HG02943 (cell line): ENCODE results near the gene NCK2.

Experiments used
- ATAC-seq: cut with Tn5 transposase; IDR thresholded peaks from one replicate; pipeline ENCODE4 v1.9.1; 2021; ENCODE audit warnings: mild to moderate bottlenecking, low read depth, moderate library complexity; ENCODE audit not compliant: unreplicated experiment

The NCK2 gene

DNA sequence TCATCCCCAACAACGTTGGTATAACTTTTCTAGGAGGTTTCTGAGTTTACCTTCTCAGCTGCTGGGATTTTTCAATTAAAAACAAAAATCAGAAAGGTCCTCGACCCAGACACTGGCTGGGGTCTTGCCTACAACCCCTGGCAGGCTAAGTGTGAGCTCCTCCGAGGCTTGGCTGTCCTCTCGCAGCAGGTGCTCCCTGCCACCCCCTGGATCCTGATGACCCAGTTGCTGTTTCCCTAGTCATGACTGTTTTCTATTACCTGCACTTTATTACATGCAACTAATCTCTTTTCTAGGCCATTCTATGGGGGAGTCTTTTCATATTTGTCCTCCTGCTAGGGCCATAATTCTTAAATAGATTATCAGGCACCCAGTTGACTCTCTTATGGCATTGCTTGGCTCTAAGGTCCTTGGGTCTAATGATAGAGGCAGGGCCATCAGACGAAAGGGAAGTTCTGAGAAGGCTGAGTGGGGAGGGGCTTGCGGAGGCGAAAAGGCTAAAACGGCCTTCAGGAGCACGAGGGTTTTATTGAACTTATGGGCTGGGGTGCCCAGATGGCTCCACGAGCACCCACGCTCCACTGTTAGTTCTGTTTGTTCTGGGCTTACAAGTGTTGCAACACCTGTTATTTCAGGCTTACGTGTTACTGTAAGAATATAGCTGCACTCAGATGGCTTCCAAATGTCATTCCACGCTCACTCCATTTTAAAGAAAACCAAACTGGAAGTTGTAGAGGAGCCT lies 166.0 kb downstream of the NCK2 start:
- ATAC-seq = no peak

DNA sequence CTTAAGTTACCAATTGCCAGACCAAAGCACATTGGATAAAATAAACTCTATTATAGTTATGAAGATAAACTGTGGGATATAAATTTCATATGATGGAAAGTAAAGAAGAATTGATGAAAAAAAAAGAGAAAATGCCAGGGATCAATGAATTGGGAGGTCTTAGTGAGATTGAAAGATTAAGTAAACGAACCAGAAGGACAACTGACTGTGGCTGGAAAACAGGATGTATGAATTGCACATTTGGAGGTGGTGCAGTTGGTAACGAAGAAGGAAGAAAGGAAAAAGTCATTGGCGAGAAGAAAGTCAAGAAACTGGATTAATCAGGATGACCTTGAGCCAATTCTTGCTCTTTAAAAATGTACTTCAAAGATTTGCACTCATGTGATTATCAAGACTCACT lies 166.7 kb downstream of the NCK2 start:
- ATAC-seq = no peak

DNA sequence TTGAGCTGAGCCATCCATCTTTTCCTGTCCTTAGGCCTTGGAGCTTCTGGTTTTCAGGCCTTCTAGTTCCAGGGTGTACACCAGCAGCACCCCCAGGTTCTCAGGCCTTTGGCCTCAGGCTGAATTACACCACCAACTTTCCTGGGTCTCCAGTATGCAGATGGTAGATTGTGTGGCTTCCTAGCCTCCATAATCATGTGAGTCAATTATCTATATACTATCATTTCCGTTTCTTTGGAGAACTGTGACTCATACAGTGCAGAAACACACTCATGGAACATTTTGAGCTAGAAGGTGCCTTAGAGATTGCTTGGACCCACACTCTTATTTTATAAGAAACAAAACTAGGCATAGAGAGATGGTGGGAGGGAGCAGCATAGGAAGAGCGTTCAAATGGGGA lies 167.4 kb downstream of the NCK2 start:
- ATAC-seq = no peak

DNA sequence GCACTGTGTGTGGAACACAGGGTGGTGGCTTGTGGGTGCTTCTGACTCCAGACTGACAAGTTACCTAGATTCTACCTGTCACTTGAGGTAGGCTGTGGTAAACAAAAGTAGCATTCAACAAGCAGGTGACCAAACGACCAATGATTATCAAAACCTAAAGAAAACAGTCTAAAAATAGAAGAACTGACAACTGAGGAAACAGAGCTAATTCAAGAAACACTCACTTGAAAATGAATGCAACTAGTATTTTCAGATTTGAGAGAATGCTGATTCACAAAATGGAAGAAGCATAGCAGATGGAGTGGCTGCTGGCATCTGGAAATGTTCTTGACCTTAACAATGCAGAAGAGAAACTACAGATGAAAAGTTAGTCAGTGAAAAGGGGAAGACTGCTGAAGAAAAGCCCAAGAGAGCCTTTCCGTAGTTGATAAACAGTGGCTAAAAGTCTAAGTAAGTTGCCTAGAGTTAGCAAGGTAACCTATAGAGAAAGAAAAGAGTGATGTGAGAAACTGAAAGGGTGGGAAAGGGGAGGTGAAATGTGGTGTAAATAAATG lies 170.4 kb downstream of the NCK2 start:
- peak; percentile 75 for ATAC-seq

DNA sequence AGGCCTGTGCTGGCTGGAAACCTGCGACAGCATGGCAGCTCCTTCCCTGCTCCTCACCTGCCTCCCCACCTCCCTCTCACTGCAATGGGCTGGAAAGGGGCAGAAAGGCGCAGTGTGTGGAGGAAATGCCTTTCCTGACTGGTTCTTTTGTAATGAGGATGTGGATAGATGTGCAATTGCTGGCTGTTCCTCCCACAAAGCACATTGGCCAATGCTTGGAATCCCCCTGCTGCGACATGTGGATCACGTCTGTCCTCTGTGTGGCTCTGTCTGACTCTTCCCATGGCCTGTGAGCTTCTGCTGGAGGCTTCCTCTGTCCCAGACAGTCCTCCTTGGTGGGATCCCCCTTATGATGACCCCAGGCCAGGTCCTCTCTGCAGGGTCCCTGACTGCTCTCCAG lies 172.5 kb downstream of the NCK2 start:
- no peak for ATAC-seq

DNA sequence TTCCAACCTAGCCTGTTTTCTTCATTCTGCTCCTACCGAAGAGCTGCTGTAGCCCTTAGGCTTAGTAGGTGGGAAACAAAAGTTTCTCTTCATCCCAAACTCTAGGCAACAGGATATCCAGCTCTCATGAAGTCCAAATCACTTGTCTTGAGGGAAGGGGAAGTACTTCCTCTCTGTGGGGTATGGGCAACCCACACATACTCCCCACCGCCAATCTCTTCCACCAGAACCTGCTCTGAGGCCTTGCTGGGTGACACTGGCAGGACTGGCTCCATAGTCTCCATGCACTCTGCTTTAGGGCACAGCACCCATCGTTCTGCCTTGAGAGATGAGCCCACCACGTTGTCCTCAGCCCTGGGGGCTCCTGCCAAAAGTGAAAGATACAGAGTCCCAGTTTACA lies 173.0 kb downstream of the NCK2 start:
- no peak for ATAC-seq

DNA sequence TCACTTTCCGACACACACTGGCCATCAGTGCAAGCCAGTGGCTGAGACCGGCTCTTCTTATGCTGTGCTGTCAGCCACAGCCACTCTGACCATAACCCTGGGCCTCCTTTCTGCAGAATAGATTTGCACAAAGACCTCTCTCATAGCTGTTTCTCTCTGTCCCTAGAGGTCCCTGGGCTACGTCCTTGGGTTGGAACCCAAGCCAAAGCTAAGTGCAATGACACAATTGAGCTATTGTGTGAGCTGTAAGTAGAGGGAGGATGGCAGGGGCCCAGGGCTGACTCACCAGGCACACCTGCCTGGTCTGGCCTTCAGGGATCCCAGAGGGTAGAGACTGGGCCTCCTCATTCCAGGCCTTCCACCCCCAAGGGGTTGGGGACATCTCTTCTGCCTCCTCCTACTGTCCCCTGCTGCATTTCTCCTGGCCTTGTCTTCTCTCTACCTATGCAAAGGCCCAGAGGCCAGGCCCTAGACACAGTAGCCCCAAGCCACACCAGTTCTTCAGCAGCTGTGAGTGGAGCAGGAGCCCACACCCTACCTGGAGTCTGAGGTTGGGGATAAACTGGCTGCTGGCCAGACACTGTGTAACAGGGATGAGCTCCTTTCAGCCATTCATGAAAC lies 174.6 kb downstream of the NCK2 start:
- ATAC-seq = no peak

- no peak for ATAC-seq
Observed at GRCh38 chr2:105919826-105920225, 175.1 kb downstream of the NCK2 start.

DNA sequence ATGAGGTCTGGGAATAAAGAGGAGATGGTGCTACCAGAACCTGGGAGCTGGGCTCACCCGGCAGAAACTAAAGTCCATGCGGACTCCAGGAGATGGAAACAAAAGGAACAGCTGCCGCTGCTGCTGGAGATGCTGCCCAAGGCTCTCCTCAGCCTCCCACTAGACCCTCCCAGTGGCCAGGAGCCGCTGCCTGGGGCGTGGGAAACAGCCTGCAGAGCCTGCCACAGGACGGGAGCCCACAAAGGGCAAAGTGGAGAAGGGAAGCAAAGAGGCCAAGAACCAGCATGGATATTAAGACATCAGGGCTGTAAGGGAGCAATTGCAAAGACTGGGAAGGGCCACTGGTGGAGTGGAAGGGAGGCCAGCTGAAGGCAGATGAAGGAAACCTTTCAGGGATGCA lies 179.6 kb downstream of the NCK2 start:
- no peak for ATAC-seq

DNA sequence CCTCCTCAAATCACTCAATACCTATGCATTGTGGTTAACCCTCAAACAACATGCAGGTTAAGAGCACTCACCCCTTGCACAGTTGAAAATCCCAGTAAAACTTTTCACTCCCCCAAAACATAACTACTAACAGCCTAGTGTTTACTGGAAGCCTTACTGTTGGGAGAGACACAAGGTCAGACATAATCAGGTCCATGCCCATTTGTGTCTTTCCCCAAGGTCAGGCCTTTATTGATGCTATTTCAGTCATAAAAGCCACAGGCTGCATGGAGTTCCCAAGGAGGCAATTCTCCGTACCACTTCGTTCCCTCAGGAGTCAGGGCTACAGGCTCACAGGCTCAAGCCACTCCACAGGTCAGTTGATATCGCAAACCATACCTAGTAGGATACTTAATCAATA lies 180.2 kb downstream of the NCK2 start:
- ATAC-seq = no peak

DNA sequence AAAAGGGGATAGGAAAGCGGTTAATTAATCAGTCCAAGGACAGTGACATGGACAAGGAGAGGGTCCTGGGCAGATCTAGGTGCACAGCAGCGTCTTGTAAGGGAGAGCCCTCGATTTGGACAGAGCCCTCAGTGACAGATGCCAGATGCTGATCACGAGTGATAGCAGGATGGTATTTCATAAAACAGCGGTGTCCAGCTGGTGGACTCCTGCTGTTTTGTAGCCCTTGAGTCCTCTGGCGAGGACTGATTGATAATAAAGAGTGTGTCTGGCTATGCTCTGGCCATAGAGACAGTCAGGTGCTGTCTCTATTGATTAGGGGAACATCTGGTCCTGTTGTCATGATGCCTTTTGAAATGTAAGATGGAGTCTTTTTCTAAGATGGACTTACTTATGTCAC lies 180.7 kb downstream of the NCK2 start:
- ATAC-seq = no peak

GRCh38 chr2:105926960-105927678 lies 182.4 kb downstream of the NCK2 start:
- no peak for ATAC-seq

DNA sequence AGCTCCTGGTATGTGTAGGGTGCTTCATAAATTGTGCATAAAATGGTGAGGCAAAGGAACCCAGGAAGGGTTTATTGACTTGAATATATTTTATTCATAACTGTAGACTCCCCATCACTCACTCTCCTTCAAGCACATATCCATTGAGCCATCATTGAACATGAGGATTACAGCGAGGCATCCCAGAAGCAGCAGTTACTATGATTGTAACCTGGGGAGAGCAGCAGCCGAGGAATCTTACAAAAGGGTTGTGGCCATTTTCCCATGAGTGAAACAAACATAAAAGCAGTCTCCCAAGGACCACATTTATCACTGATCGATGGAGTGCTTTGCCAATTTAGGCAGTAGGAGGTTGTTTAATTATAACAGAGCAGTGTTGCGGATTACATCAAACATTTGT lies 183.4 kb downstream of the NCK2 start:
- ATAC-seq = no peak

- ATAC-seq = no peak
Observed at GRCh38 chr2:105928563-105928962, 183.9 kb downstream of the NCK2 start.

DNA sequence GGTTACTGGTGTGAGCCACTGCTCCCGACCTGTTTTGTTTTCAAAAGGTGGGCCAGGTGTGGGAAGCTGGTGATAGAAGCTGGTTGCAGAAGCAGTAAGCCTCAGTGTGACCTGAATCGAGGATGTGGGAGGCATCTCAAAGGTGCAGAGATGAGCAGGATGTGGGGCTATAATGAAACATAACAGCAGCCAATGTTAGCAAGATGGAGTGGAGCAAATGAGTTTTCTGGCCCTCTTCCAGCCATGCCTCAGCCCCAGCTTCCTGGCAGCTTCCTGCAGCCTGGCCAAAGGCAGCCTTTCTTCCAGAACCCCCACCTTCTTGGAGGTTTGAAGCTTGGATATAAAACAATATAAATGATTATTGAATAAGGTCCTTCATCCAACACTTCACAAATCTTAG lies 184.8 kb downstream of the NCK2 start:
- ATAC-seq = no peak

GRCh38 chr2:105932582-105932981 lies 187.9 kb downstream of the NCK2 start:
- no peak for ATAC-seq

DNA sequence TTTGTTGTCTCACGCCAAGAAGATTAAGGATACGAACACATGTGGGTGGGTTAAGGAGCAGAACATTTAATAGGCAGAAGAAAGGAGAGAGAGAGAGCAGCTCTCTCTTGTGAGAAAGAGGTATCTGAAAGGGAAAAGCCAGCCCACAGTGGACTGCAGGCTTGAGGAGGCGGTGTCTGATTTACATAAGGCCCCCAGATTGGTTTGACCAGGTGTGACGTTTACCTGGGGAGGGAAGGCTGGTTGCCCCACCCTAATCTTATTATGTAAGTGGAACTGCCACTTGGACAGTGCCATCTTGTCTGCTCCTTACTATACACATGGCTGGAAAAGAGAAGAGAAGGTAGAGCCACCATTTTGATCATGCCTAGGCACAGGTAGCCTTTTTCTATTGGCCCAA lies 189.2 kb downstream of the NCK2 start:
- ATAC-seq = no peak

GRCh38 chr2:105934467-105934866 lies 189.8 kb downstream of the NCK2 start:
- no peak for ATAC-seq

DNA sequence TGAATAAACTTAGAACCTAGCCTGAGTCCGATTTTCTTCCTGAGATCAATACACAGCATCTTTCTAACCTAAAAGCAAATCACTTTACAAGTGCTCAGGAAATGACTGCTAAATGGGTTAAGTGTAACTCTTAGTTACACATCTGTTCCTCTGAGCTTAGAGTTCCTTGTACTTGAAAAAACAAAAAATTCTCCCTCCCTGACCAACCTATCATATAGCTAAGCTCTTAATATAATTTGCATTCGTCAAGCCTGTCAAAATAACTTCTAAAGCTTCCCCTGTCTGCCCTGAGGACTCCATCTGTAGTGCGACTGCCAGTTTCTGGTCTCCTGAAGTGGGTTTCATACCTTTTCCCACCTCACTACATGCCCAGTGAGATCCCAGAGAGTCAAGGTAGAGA lies 190.4 kb downstream of the NCK2 start:
- ATAC-seq = no peak

DNA sequence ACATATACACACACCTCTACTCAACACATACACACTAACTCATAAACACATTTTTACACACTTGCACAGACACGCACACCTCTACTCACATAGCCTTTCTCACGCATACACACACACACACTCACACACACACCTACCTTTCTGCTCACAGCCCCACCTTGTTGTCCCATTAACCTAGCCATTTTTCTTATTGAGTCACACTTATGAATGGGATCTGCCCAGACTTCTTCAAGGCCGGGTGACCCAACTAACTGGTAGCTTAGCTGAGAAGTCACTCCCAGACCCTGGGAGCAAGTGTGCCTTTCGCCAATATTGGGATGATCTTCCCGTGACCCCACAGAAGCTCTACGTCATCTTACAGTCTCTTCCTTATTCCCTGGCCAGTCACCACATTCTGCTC lies 192.2 kb downstream of the NCK2 start:
- ATAC-seq = no peak

DNA sequence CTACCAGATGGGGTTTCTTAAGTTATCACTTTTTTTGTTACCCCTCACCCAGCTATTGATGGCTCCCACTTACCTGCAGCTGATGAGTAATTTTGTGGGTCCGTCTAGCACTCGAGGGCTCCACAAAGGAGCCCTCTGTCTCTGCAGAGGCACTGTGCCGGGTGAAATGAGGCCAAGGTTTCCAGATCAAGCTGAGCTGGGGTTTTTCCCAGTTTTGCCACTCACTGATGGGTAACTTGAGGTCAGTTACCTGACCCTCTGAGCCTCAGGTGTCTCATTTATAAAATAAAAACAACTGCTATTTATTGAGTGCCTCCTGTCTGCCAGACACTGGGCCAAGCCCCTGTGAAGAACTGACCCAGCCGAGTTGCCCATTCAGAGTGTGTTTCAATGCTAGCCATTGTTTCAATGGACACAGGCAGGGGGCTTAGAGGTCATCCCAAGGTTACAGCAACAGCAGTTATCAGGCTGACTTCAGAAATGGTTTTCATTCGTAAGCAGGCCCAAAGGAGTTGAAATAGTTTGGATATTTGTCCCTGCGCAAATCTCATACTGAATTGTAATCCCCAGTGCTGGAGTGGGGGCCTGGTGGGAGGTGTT lies 192.9 kb downstream of the NCK2 start:
- ATAC-seq = no peak
